Frontal cortex (tissue), 4 donors: ENCODE measurements around the gene CPT1A. TPM values are rescaled to one million over a fixed set of nuclear protein-coding genes. Genes with fewer than 3 reads are reported as not detected.

Experiments
- DNase-seq, 2 donors: peaks; one replicate each; pipeline ENCODE4 v3.0.0; 2012; ENCODE audit warnings: low spot score in 2 of 2
- FAIRE-seq: peaks from 2 replicates; lab custom pipeline; 2012; peaks lifted over from hg19 to GRCh38; lab: Jason Lieb, UNC
- total RNA-seq: library from RNA; depleted of rRNA; stranded (reverse); fragments of >200 nt; gene quantifications from one replicate; pipeline ENCODE4 v1.2.3, GENCODE V29; 2014
- donor health status: control.
- donor health status: control.
- donor health status: control.

The CPT1A gene
- total RNA-seq, 1 donor from 2014 or later = 4.5 TPM

GRCh38 chr11:68764746-68765145 lies 77.0 kb downstream of the CPT1A start:
- FAIRE-seq (no peak), DNase-seq (no peak)

GRCh38 chr11:68763926-68764657 lies 77.6 kb downstream of the CPT1A start:
- DNase-seq = no peak

GRCh38 chr11:68763181-68763721 lies 78.5 kb downstream of the CPT1A start:
- FAIRE-seq = no peak
- no peak for DNase-seq

More at GRCh38 chr11:68763926-68764657, 77.6 kb downstream of the CPT1A start:
- FAIRE-seq = no peak

- DNase-seq = no peak
- no peak for FAIRE-seq
Measured at GRCh38 chr11:68762481-68762880, 79.2 kb downstream of the CPT1A start.

- no peak for DNase-seq
- FAIRE-seq = no peak
Measured at GRCh38 chr11:68761801-68762200, 79.9 kb downstream of the CPT1A start.

GRCh38 chr11:68759991-68760390 lies 81.7 kb downstream of the CPT1A start:
- FAIRE-seq (no peak), DNase-seq (no peak)

GRCh38 chr11:68757711-68758110 lies 84.0 kb downstream of the CPT1A start:
- DNase-seq (no peak), FAIRE-seq (no peak)

GRCh38 chr11:68756171-68756766 lies 85.4 kb downstream of the CPT1A start:
- FAIRE-seq (no peak), DNase-seq (no peak)

- no peak for FAIRE-seq
- DNase-seq = no peak
Measured at GRCh38 chr11:68753300-68753699, 88.4 kb downstream of the CPT1A start.

- FAIRE-seq (no peak), DNase-seq (peak; percentile 68 to 84)
Measured at GRCh38 chr11:68751331-68751856, 90.3 kb downstream of the CPT1A start, which contains the start of gene TESMIN. Gene TESMIN, minus strand, starts transcription at chr11:68751520. Its CDS starts 860 bp downstream, at chr11:68750660.

- no peak for FAIRE-seq
- DNase-seq = no peak
Measured at GRCh38 chr11:68751004-68751325, 90.8 kb downstream of the CPT1A start.

GRCh38 chr11:68750195-68751003 lies 91.3 kb downstream of the CPT1A start:
- no peak for FAIRE-seq
- no peak for DNase-seq

- no peak for FAIRE-seq
Measured at GRCh38 chr11:68749229-68750123, 92.2 kb downstream of the CPT1A start.

GRCh38 chr11:68748061-68748460 lies 93.7 kb downstream of the CPT1A start:
- DNase-seq (no peak), FAIRE-seq (no peak)

More at GRCh38 chr11:68749229-68750123, 92.2 kb downstream of the CPT1A start:
- DNase-seq = no peak

- FAIRE-seq (no peak), DNase-seq (no peak)
Measured at GRCh38 chr11:68743539-68743938, 98.2 kb downstream of the CPT1A start.

GRCh38 chr11:68741463-68741862 lies 100.3 kb downstream of the CPT1A start:
- no peak for FAIRE-seq
- DNase-seq = no peak

GRCh38 chr11:68735646-68736045 lies 106.1 kb downstream of the CPT1A start:
- DNase-seq = no peak
- FAIRE-seq = no peak

- FAIRE-seq (no peak), DNase-seq (no peak)
Measured at GRCh38 chr11:68735125-68735524, 106.6 kb downstream of the CPT1A start.

- no peak for DNase-seq
- FAIRE-seq = no peak
Measured at GRCh38 chr11:68734111-68734510, 107.6 kb downstream of the CPT1A start.
